ENCODE results near the gene ACOT12. TPM values are rescaled to one million over a fixed set of nuclear protein-coding genes. Genes with fewer than 3 reads are reported as not detected.

Gene ACOT12
- total RNA-seq, 4 donors from 2014 or later: 0.55 TPM; not detected in 3

- H3K27ac ChIP-seq: no peak overlapping the region
- intact Hi-C loops (cut with DNase I; ENCODE audit: low total_unique reads): no loop called here
Measured at GRCh38 chr5:81315830-81316229, 78.1 kb downstream of the ACOT12 start.

DNA sequence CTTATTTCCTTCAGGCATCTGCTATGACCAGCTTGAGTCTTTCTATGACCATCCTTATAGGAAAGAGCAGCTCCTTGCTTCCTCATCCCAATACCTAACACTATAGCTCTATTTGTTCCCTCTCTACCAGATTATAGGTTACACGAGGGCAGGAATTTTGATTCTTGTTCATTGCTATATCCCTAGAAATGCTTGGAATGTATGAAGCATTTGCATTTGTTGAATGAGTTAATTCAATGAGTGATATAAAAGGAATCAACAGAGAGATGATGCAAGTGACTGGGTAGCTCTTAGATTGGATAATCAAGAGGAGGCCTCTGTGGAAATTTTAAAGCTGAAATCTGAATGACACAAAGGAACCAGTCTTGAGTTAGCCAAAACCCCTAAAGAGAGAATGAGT lies 78.6 kb downstream of the ACOT12 start:
- Histone ChIP-seq H3K27ac (no peak overlapping the region), H3K4me1 (no peaks in the 10 kb centered on the region), H3K4me3 (no peak overlapping the region), H3K27me3 (no peaks in the 10 kb centered on the region), H3K36me3 (no peaks in the 10 kb centered on the region), H3K9me3 (no peaks in the 10 kb centered on the region)
- DNase-seq: no peak
- intact Hi-C loops (cut with DNase I; ENCODE audit: low total_unique reads): no loop called here
- TF ChIP-seq POLR2A (IDR thresholded peaks at IDR 0.05) (no peak), CTCF (IDR thresholded peaks at IDR 0.05) (no peak)

More at GRCh38 chr5:81315830-81316229, 78.1 kb downstream of the ACOT12 start:
- Histone ChIP-seq H3K4me1 (no peaks in the 10 kb centered on the region), H3K4me3 (no peak overlapping the region), H3K36me3 (no peaks in the 10 kb centered on the region), H3K27me3 (no peaks in the 10 kb centered on the region), H3K9me3 (no peaks in the 10 kb centered on the region)
- no peak for DNase-seq
- no peak for TF ChIP-seq POLR2A (IDR thresholded peaks at IDR 0.05)
- no peak for TF ChIP-seq CTCF (IDR thresholded peaks at IDR 0.05)

GRCh38 chr5:81314581-81314980 lies 79.4 kb downstream of the ACOT12 start:
- intact Hi-C loops (cut with DNase I; ENCODE audit: low total_unique reads): no loop called here
- Histone ChIP-seq H3K27me3 (no peaks in the 10 kb centered on the region), H3K4me1 (no peaks in the 10 kb centered on the region), H3K36me3 (no peaks in the 10 kb centered on the region), H3K27ac (no peak overlapping the region), H3K4me3 (no peak overlapping the region), H3K9me3 (no peaks in the 10 kb centered on the region)
- DNase-seq: no peak
- TF ChIP-seq CTCF (IDR thresholded peaks at IDR 0.05): no peak
- TF ChIP-seq POLR2A (IDR thresholded peaks at IDR 0.05): no peak

GRCh38 chr5:81313686-81314085 lies 80.2 kb downstream of the ACOT12 start:
- no peak overlapping the region for H3K4me3 ChIP-seq
- H3K27ac ChIP-seq: no peak overlapping the region
- H3K4me1 ChIP-seq: no peaks in the 10 kb centered on the region
- intact Hi-C loops (cut with DNase I; ENCODE audit: low total_unique reads): no loop called here
- no peaks in the 10 kb centered on the region for H3K9me3 ChIP-seq
- no peak for DNase-seq
- no peaks in the 10 kb centered on the region for H3K36me3 ChIP-seq
- TF ChIP-seq CTCF (IDR thresholded peaks at IDR 0.05): no peak
- no peak for TF ChIP-seq POLR2A (IDR thresholded peaks at IDR 0.05)
- H3K27me3 ChIP-seq: no peaks in the 10 kb centered on the region

DNA sequence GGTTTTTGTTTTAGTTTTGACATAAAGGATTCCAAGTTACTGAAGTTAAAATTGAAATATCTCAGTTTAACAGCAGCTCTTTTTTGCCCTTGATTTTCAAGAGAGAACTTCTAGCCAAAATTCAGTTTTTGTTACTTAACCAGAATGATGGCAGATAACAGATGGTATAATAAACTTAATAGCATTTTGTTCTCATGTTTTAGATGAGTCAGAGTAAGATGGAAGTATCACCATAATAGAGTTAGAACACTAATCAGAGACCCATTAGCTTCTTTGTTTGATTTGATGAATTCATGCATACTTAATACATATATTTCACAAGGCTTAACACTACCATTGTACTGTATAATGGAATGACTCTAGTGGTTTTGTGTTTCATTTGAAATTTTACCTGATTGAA lies 80.7 kb downstream of the ACOT12 start:
- no peak overlapping the region for H3K27ac ChIP-seq
- no peaks in the 10 kb centered on the region for H3K9me3 ChIP-seq
- intact Hi-C loops (cut with DNase I; ENCODE audit: low total_unique reads): no loop called here
- no peaks in the 10 kb centered on the region for H3K4me1 ChIP-seq
- H3K27me3 ChIP-seq: no peaks in the 10 kb centered on the region
- TF ChIP-seq CTCF (IDR thresholded peaks at IDR 0.05): no peak
- TF ChIP-seq POLR2A (IDR thresholded peaks at IDR 0.05): no peak
- H3K4me3 ChIP-seq: no peak overlapping the region
- no peak for DNase-seq
- no peaks in the 10 kb centered on the region for H3K36me3 ChIP-seq

Measured in uterus (tissue), 4 donors.